Measurements from ENCODE around the gene BMP8A. TPM values are rescaled to one million over a fixed set of nuclear protein-coding genes. Genes with fewer than 3 reads are reported as not detected.
"Not testable (repeated sequence)": the region's sequence is repeated elsewhere in the genome, so short reads cannot be mapped to it uniquely, and the experiment has no call there.

The BMP8A gene
- polyA plus RNA-seq, 1 donor from 2014 or later = not detected

DNA sequence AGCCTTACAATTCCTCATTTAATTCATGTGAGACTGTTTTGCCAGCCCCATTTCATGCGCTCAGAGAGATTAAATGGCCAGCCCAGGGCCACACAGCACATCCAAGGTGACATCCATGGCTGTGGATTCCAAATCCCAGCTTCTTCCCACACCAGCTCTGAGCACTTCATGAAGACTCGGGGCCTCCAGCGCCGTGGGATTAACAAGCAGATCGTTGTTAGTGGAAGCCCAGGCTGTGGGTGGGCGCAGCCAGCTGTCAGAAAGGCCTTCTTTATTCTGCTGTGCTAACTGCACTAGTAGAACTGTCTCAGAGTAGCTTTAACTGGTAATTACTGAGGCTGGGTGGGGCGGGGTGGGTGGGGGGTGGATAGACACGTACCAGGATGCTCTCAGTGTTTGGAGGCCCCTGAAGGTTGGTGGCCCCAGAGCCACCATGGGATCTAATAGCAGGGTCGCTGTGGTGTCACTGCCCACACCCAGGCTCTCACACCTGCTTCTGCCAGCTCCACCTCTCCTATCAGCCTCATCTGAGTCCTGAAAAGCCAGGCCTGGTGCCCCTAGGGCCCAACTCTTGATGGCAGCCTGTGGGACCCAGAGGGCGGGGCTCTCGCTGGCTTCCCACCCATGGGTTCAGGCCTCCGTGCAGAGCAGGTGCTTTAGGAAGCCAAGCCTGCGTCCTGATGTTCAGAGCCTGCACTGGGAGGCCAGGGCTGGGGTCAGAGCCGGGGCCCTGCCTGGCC is 3.4 kb downstream of the BMP8A start:
- H3K4me3 ChIP-seq (ENCODE audit: low read length) = no peak overlapping the region
- no peak overlapping the region for H3K9ac ChIP-seq (ENCODE audit: low read length)
- no peaks in the 10 kb centered on the region for H3K36me3 ChIP-seq (ENCODE audit: insufficient read depth, low read length)
- H3K79me2 ChIP-seq (replicated peaks; ENCODE audit: insufficient read depth, low read length) = no peaks in the 10 kb centered on the region
- H3K27ac ChIP-seq (ENCODE audit: low read length) = no peak overlapping the region
- H3K9me2 ChIP-seq (ENCODE audit: insufficient read depth, low read length) = no peaks in the 10 kb centered on the region
- TF ChIP-seq EZH2 (IDR thresholded peaks at IDR 0.05; ENCODE audit: borderline replicate concordance, insufficient read depth, low read length, poor library complexity, severe bottlenecking) (no peak), RAD21 (conservative IDR thresholded peaks at IDR 0.05) (no peak), SMC3 (conservative IDR thresholded peaks at IDR 0.05; ENCODE audit: poor library complexity) (no peak), MXI1 (conservative IDR thresholded peaks at IDR 0.05; ENCODE audit: poor library complexity, severe bottlenecking) (no peak), POLR2AphosphoS5 (IDR thresholded peaks at IDR 0.05) (no peak), EP300 (conservative IDR thresholded peaks at IDR 0.05; ENCODE audit: poor library complexity, severe bottlenecking) (no peak), CTCF (IDR thresholded peaks at IDR 0.05; ENCODE audit: poor library complexity, severe bottlenecking) (no peak), TAF1 (IDR thresholded peaks at IDR 0.05; ENCODE audit: low read depth) (no peak)
- TF ChIP-seq, protein P1, sequence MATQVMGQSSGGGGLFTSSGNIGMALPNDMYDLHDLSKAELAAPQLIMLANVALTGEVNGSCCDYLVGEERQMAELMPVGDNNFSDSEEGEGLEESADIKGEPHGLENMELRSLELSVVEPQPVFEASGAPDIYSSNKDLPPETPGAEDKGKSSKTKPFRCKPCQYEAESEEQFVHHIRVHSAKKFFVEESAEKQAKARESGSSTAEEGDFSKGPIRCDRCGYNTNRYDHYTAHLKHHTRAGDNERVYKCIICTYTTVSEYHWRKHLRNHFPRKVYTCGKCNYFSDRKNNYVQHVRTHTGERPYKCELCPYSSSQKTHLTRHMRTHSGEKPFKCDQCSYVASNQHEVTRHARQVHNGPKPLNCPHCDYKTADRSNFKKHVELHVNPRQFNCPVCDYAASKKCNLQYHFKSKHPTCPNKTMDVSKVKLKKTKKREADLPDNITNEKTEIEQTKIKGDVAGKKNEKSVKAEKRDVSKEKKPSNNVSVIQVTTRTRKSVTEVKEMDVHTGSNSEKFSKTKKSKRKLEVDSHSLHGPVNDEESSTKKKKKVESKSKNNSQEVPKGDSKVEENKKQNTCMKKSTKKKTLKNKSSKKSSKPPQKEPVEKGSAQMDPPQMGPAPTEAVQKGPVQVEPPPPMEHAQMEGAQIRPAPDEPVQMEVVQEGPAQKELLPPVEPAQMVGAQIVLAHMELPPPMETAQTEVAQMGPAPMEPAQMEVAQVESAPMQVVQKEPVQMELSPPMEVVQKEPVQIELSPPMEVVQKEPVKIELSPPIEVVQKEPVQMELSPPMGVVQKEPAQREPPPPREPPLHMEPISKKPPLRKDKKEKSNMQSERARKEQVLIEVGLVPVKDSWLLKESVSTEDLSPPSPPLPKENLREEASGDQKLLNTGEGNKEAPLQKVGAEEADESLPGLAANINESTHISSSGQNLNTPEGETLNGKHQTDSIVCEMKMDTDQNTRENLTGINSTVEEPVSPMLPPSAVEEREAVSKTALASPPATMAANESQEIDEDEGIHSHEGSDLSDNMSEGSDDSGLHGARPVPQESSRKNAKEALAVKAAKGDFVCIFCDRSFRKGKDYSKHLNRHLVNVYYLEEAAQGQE (IDR thresholded peaks at IDR 0.05; ENCODE audit: borderline replicate concordance) = no peak
- no peak overlapping the region for H2AFZ ChIP-seq (ENCODE audit: low read depth, low read length)
- H3F3A ChIP-seq (ENCODE audit: insufficient read depth, low read length, poor library complexity, severe bottlenecking) = no peaks in the 10 kb centered on the region
- no peaks in the 10 kb centered on the region for H4K20me1 ChIP-seq (ENCODE audit: insufficient read depth)
- peaks cover 35% of the 10 kb centered on the region for H3K27me3 ChIP-seq (ENCODE audit: insufficient read depth, low read depth, low read length)
- no peak overlapping the region for H3K4me2 ChIP-seq (ENCODE audit: low read length)
- H3K9me3 ChIP-seq (ENCODE audit: low read length) = no peaks in the 10 kb centered on the region

DNA sequence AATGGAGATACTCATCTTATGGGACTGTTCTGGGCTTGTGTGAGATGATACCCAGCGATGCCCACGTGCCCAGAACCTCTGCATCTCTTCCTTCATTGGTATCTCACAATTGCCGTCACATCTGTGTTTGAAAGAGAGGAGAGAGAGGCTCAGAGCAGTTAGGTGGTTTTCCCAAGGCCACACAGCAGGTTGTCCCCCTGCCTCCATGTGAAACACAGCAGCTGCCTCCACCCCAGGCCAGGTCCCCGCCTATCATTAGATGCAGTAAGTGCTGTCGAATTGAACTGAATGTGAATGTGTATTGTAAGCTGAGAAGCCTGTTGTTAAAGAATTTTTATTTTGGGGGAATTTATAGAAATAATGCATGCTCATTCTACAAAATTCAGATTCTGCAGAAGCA is 5.1 kb downstream of the BMP8A start:
- not testable (repeated sequence) for H3K9me3 ChIP-seq (ENCODE audit: low read length); H3F3A ChIP-seq (ENCODE audit: insufficient read depth, low read length, poor library complexity, severe bottlenecking); H3K4me3 ChIP-seq (ENCODE audit: low read length); H3K9ac ChIP-seq (ENCODE audit: low read length); H2AFZ ChIP-seq (ENCODE audit: low read depth, low read length); H3K27ac ChIP-seq (ENCODE audit: low read length); H3K79me2 ChIP-seq (replicated peaks; ENCODE audit: insufficient read depth, low read length); H4K20me1 ChIP-seq (ENCODE audit: insufficient read depth); H3K4me2 ChIP-seq (ENCODE audit: low read length); H3K36me3 ChIP-seq (ENCODE audit: insufficient read depth, low read length); H3K9me2 ChIP-seq (ENCODE audit: insufficient read depth, low read length)
- peaks cover 24% of the 10 kb centered on the region for H3K27me3 ChIP-seq (ENCODE audit: insufficient read depth, low read depth, low read length)

Data from neural cell (in vitro differentiated cells).